ENCODE data around the gene GOLGA8M.
"Not testable (repeated sequence)": the region's sequence is repeated elsewhere in the genome, so short reads cannot be mapped to it uniquely, and the experiment has no call there.

The GOLGA8M gene

GRCh38 chr15:28663717-28664116, 48.5 kb downstream of the GOLGA8M start:
- not testable (repeated sequence) for H3K27ac ChIP-seq (ENCODE audit: low read depth, low read length); H3K36me3 ChIP-seq (ENCODE audit: control insufficient read depth in 5 of 5, insufficient read depth in 5 of 5, low read length in 5 of 5); H3K9ac ChIP-seq (ENCODE audit: low read length in 5 of 5); H3K4me3 ChIP-seq (ENCODE audit: low read depth in 1 of 5, low read length in 5 of 5); H3K4me1 ChIP-seq (ENCODE audit: control insufficient read depth in 5 of 5, insufficient read depth in 5 of 5, low read length in 5 of 5); H3K9me3 ChIP-seq (ENCODE audit: control insufficient read depth in 5 of 5, low read length in 5 of 5); H3K27me3 ChIP-seq (ENCODE audit: control insufficient read depth in 5 of 5, insufficient read depth in 4 of 5, low read length in 5 of 5)

GRCh38 chr15:28660750-28661149, 51.5 kb downstream of the GOLGA8M start:
- not testable (repeated sequence) for H3K4me1 ChIP-seq (ENCODE audit: control insufficient read depth in 5 of 5, insufficient read depth in 5 of 5, low read length in 5 of 5); H3K9me3 ChIP-seq (ENCODE audit: control insufficient read depth in 5 of 5, low read length in 5 of 5)

GRCh38 chr15:28656018-28656360, 56.2 kb downstream of the GOLGA8M start:
- H3K4me1 ChIP-seq (ENCODE audit: control insufficient read depth in 5 of 5, insufficient read depth in 5 of 5, low read length in 5 of 5) = not testable (repeated sequence)

More at GRCh38 chr15:28660750-28661149, 51.5 kb downstream of the GOLGA8M start:
- not testable (repeated sequence) for H3K27me3 ChIP-seq (ENCODE audit: control insufficient read depth in 5 of 5, insufficient read depth in 4 of 5, low read length in 5 of 5); H3K9ac ChIP-seq (ENCODE audit: low read length in 5 of 5); H3K4me3 ChIP-seq (ENCODE audit: low read depth in 1 of 5, low read length in 5 of 5); H3K27ac ChIP-seq (ENCODE audit: low read depth, low read length); H3K36me3 ChIP-seq (ENCODE audit: control insufficient read depth in 5 of 5, insufficient read depth in 5 of 5, low read length in 5 of 5)

GRCh38 chr15:28655329-28656017, 56.7 kb downstream of the GOLGA8M start:
- H3K27ac ChIP-seq (ENCODE audit: low read depth, low read length); H3K4me1 ChIP-seq (ENCODE audit: control insufficient read depth in 5 of 5, insufficient read depth in 5 of 5, low read length in 5 of 5); H3K27me3 ChIP-seq (ENCODE audit: control insufficient read depth in 5 of 5, insufficient read depth in 4 of 5, low read length in 5 of 5); H3K9me3 ChIP-seq (ENCODE audit: control insufficient read depth in 5 of 5, low read length in 5 of 5); H3K9ac ChIP-seq (ENCODE audit: low read length in 5 of 5); H3K36me3 ChIP-seq (ENCODE audit: control insufficient read depth in 5 of 5, insufficient read depth in 5 of 5, low read length in 5 of 5); H3K4me3 ChIP-seq (ENCODE audit: low read depth in 1 of 5, low read length in 5 of 5): not testable (repeated sequence)

More at GRCh38 chr15:28656018-28656360, 56.2 kb downstream of the GOLGA8M start:
- H3K27ac ChIP-seq (ENCODE audit: low read depth, low read length); H3K27me3 ChIP-seq (ENCODE audit: control insufficient read depth in 5 of 5, insufficient read depth in 4 of 5, low read length in 5 of 5); H3K9me3 ChIP-seq (ENCODE audit: control insufficient read depth in 5 of 5, low read length in 5 of 5); H3K9ac ChIP-seq (ENCODE audit: low read length in 5 of 5); H3K36me3 ChIP-seq (ENCODE audit: control insufficient read depth in 5 of 5, insufficient read depth in 5 of 5, low read length in 5 of 5); H3K4me3 ChIP-seq (ENCODE audit: low read depth in 1 of 5, low read length in 5 of 5): not testable (repeated sequence)

GRCh38 chr15:28654194-28654593, 58.0 kb downstream of the GOLGA8M start:
- not testable (repeated sequence) for H3K9me3 ChIP-seq (ENCODE audit: control insufficient read depth in 5 of 5, low read length in 5 of 5); H3K36me3 ChIP-seq (ENCODE audit: control insufficient read depth in 5 of 5, insufficient read depth in 5 of 5, low read length in 5 of 5); H3K27ac ChIP-seq (ENCODE audit: low read depth, low read length); H3K9ac ChIP-seq (ENCODE audit: low read length in 5 of 5); H3K27me3 ChIP-seq (ENCODE audit: control insufficient read depth in 5 of 5, insufficient read depth in 4 of 5, low read length in 5 of 5); H3K4me3 ChIP-seq (ENCODE audit: low read depth in 1 of 5, low read length in 5 of 5); H3K4me1 ChIP-seq (ENCODE audit: control insufficient read depth in 5 of 5, insufficient read depth in 5 of 5, low read length in 5 of 5)

- H3K4me1 ChIP-seq (ENCODE audit: control insufficient read depth in 5 of 5, insufficient read depth in 5 of 5, low read length in 5 of 5); H3K27ac ChIP-seq (ENCODE audit: low read depth, low read length); H3K36me3 ChIP-seq (ENCODE audit: control insufficient read depth in 5 of 5, insufficient read depth in 5 of 5, low read length in 5 of 5); H3K9me3 ChIP-seq (ENCODE audit: control insufficient read depth in 5 of 5, low read length in 5 of 5); H3K4me3 ChIP-seq (ENCODE audit: low read depth in 1 of 5, low read length in 5 of 5); H3K9ac ChIP-seq (ENCODE audit: low read length in 5 of 5); H3K27me3 ChIP-seq (ENCODE audit: control insufficient read depth in 5 of 5, insufficient read depth in 4 of 5, low read length in 5 of 5): not testable (repeated sequence)
Measured at GRCh38 chr15:28652538-28652937, 59.7 kb downstream of the GOLGA8M start.

Measured in subcutaneous abdominal adipose tissue (tissue), 5 donors.